B cell (primary cell): ENCODE measurements around the gene RPTOR. TPM values are rescaled to one million over a fixed set of nuclear protein-coding genes. Genes with fewer than 3 reads are reported as not detected.
"Not testable (repeated sequence)": the region's sequence is repeated elsewhere in the genome, so short reads cannot be mapped to it uniquely, and the experiment has no call there.

ENCODE experiments used
- ATAC-seq: fragments of 200-7000 bp; cut with Tn5 transposase; one replicate; pipeline ENCODE4 v1.10.0; 2021; ENCODE audit warnings: low read depth, mild to moderate bottlenecking, moderate number of reproducible peaks, moderate library complexity
- CTCF ChIA-PET: fragments of 350-600 bp; sonication (Branson Sonifier 250); formaldehyde crosslinking; loops from one replicate; lab custom pipeline; 2021; ENCODE audit warnings: antibody characterized with exemption, inconsistent platforms; lab: Charles Lee
- POLR2A ChIA-PET: fragments of 350-600 bp; sonication (Branson Sonifier 250); formaldehyde crosslinking; loops from one replicate; lab custom pipeline; 2021; ENCODE audit warnings: antibody characterized with exemption; lab: Charles Lee
- DNase-seq: peaks from one replicate; pipeline ENCODE4 v3.0.0; 2013
- H2AFZ ChIP-seq: 2 replicates; pipeline ENCODE4 v1.6.1; 2012; ENCODE audit warnings: mild to moderate bottlenecking, low read depth, low read length; ENCODE audit not compliant: insufficient read depth, poor library complexity, severe bottlenecking
- H3K27ac ChIP-seq, 2 donors: 1 replicate in 1 of 2; 2 replicates in 1 of 2; pipeline ENCODE4 v1.5.1; 2012 to 2013; ENCODE audit warnings: low read length in 2 of 2, mild to moderate bottlenecking in 2 of 2, moderate library complexity in 1 of 2
- H3K27me3 ChIP-seq, 4 experiments: fragments of 200-600 bp in 1 of 4; sonication (generic) in 1 of 4; replicated peaks in 1 of 4; 1 replicate in 2 of 4; 2 replicates in 2 of 4; pipeline versions ENCODE4 v1.6.1 to v1.7.0; 2013 to 2016; ENCODE audit warnings: low read length in 3 of 4, mild to moderate bottlenecking in 2 of 4, mixed read lengths in 1 of 4, moderate library complexity in 1 of 4; ENCODE audit not compliant: insufficient read depth in 4 of 4, control insufficient read depth in 3 of 4; ENCODE audit errors: control extremely low read depth in 1 of 4
- H3K36me3 ChIP-seq, 2 experiments: replicated peaks in 1 of 2; 1 replicate in 1 of 2; 2 replicates in 1 of 2; pipeline versions ENCODE4 v1.6.1 to v1.7.1; 2013; ENCODE audit warnings: low read length in 1 of 2; ENCODE audit not compliant: insufficient read depth in 2 of 2, control insufficient read depth in 1 of 2; ENCODE audit errors: control extremely low read depth in 1 of 2, extremely low read depth in 1 of 2
- H3K4me1 ChIP-seq, 2 donors: fragments of 200-600 bp in 1 of 2; sonication (generic) in 1 of 2; 1 replicate in 1 of 2; 2 replicates in 1 of 2; pipeline versions ENCODE4 v1.5.1 to v1.6.1; 2013 to 2017; ENCODE audit warnings: low read length in 2 of 2; ENCODE audit not compliant: control insufficient read depth in 2 of 2, insufficient read depth in 2 of 2
- H3K4me2 ChIP-seq: replicated peaks from 2 replicates; pipeline ENCODE3; 2012; ENCODE audit warnings: mild to moderate bottlenecking, low read depth, low read length; ENCODE audit not compliant: poor library complexity, severe bottlenecking
- H3K4me3 ChIP-seq, 5 experiments: fragments of 200-600 bp in 1 of 5; sonication (generic) in 1 of 5; 1 replicate in 3 of 5; 2 replicates in 2 of 5; pipeline versions ENCODE4 v1.5.1 to v1.7.0; 2011 to 2016; ENCODE audit warnings: low read length in 4 of 5, mild to moderate bottlenecking in 4 of 5, low read depth in 2 of 5, control low read depth in 1 of 5, moderate library complexity in 1 of 5; ENCODE audit not compliant: insufficient read depth in 1 of 5; ENCODE audit errors: control extremely low read depth in 1 of 5, extremely low read depth in 1 of 5
- H3K79me2 ChIP-seq: fragments of 200-600 bp; sonication (generic); one replicate; pipeline ENCODE4 v1.6.0; 2016; ENCODE audit warnings: low read length; ENCODE audit not compliant: control insufficient read depth, insufficient read depth
- H3K9ac ChIP-seq: fragments of 200-600 bp; sonication (generic); 2 replicates; pipeline ENCODE4 v1.6.1; 2017; ENCODE audit warnings: mild to moderate bottlenecking, low read length, moderate library complexity
- H3K9me3 ChIP-seq, 3 donors: one replicate each; pipeline versions ENCODE4 v1.6.1 to v1.7.1; 2013; ENCODE audit warnings: low read length in 2 of 3; ENCODE audit not compliant: control insufficient read depth in 2 of 3, insufficient read depth in 1 of 3; ENCODE audit errors: control extremely low read depth in 1 of 3
- H4K20me1 ChIP-seq: 2 replicates; pipeline ENCODE4 v1.6.0; 2012; ENCODE audit warnings: mild to moderate bottlenecking, low read length; ENCODE audit not compliant: insufficient read depth, control insufficient read depth, poor library complexity, severe bottlenecking
- H3K27ac Mint-ChIP-seq: one replicate; pipeline ENCODE4 v1.8.0; 2021; ENCODE audit warnings: mixed read lengths
- H3K27me3 Mint-ChIP-seq: one replicate; pipeline ENCODE4 v1.8.0; 2021; ENCODE audit warnings: mixed read lengths
- H3K4me1 Mint-ChIP-seq: one replicate; pipeline ENCODE4 v1.8.0; 2021; ENCODE audit warnings: mixed read lengths
- H3K4me3 Mint-ChIP-seq: one replicate; pipeline ENCODE4 v1.8.0; 2021; ENCODE audit warnings: mixed read lengths
- H3K9me3 Mint-ChIP-seq: one replicate; pipeline ENCODE4 v1.8.0; 2022; ENCODE audit warnings: mixed read lengths; ENCODE audit not compliant: insufficient read depth
- EZH2 ChIP-seq: IDR thresholded peaks from 2 replicates; pipeline ENCODE4 v1.6.1; 2012; ENCODE audit warnings: borderline replicate concordance, low read depth, mild to moderate bottlenecking, moderate library complexity, low read length; ENCODE audit not compliant: insufficient read depth, poor library complexity, severe bottlenecking
- whole genome bisulfite sequencing: methylation state at CpG from one replicate; pipeline ENCODE4 v1.1.5; 2013; ENCODE audit warnings: missing lambda C conversion rate; ENCODE audit not compliant: insufficient coverage; 5-methylcytosine and 5-hydroxymethylcytosine counted together
- intact Hi-C: fragments of 100-400 bp; cut with micrococcal nuclease; formaldehyde crosslinking; loops from one replicate; pipeline ENCODE4 v1.10.0; 2022
- polyA plus RNA-seq: library from polyadenylated mRNA; depleted of rRNA; stranded (reverse); fragments of >200 nt; gene quantifications from 2 replicates; pipeline ENCODE4 v1.2.3, GENCODE V29; 2012
- total RNA-seq, 2 donors: library from RNA; stranded (reverse); fragments of 120-200 nt in 1 of 2; gene quantifications; 1 replicate in 1 of 2; 2 replicates in 1 of 2; pipeline versions ENCODE4 v1.2.3 to v1.2.4, GENCODE V29; 2013 to 2022
- TF ChIP-seq, protein P1 (sequence below): fragments of 200-600 bp; IDR thresholded peaks from one replicate; pipeline ENCODE4 v1.8.0; 2022; ENCODE audit warnings: antibody characterized with exemption, mild to moderate bottlenecking

The RPTOR gene
- total and polyA plus RNA-seq, 2 donors (not counting 1 experiment from before 2014, with no cell fraction given), result 13.4 to 58.8 TPM

DNA sequence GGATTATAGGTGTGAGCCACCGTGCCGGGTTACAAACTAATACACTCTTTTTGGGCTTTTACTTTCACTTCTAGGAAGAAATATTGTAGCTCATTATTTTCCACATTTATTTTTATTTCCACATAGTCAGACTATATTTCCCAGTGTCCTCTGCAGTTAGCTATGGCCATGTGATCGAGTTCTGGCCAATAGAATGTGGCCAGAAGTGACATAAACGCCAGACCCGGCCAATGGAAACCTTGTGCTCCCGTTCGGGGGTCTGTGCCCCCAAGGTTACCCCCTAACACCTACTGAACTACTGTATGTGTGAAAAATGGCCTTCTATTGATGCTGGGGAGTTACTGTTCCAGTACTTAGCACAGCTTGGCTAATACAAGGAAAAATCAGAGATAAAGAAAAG lies 13.2 kb upstream of the RPTOR start:
- intact Hi-C loops, result no loop called here
- no peaks in the 10 kb centered on the region for H3K9me3 Mint-ChIP-seq
- TF ChIP-seq EZH2, result no peak
- TF ChIP-seq, protein P1, sequence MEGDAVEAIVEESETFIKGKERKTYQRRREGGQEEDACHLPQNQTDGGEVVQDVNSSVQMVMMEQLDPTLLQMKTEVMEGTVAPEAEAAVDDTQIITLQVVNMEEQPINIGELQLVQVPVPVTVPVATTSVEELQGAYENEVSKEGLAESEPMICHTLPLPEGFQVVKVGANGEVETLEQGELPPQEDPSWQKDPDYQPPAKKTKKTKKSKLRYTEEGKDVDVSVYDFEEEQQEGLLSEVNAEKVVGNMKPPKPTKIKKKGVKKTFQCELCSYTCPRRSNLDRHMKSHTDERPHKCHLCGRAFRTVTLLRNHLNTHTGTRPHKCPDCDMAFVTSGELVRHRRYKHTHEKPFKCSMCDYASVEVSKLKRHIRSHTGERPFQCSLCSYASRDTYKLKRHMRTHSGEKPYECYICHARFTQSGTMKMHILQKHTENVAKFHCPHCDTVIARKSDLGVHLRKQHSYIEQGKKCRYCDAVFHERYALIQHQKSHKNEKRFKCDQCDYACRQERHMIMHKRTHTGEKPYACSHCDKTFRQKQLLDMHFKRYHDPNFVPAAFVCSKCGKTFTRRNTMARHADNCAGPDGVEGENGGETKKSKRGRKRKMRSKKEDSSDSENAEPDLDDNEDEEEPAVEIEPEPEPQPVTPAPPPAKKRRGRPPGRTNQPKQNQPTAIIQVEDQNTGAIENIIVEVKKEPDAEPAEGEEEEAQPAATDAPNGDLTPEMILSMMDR, result no peak
- Histone ChIP-seq H3K9me3 (no peaks in the 10 kb centered on the region), H3K27ac (no peak overlapping the region), H3K4me3 (no peak overlapping the region), H3K36me3 (no peaks in the 10 kb centered on the region), H3K79me2 (no peaks in the 10 kb centered on the region), H3K27me3 (peaks cover 0 to 9% (median 3%) of the 10 kb centered on the region in 4 experiments), H2AFZ (no peak overlapping the region), H3K4me1 (no peaks in the 10 kb centered on the region), H4K20me1 (no peaks in the 10 kb centered on the region), H3K9ac (no peak overlapping the region), H3K4me2 (no peak overlapping the region)
- WGBS, result 72% methylated on average over 4 of the region's 7 CpGs
- peaks cover 24% of the 10 kb centered on the region for H3K27me3 Mint-ChIP-seq
- no peak overlapping the region for H3K27ac Mint-ChIP-seq
- no peaks in the 10 kb centered on the region for H3K4me1 Mint-ChIP-seq
- ChIA-PET POLR2A (no interaction called here), CTCF (no interaction called here)
- no peak for ATAC-seq
- no peak for DNase-seq
- H3K4me3 Mint-ChIP-seq, result no peak overlapping the region

DNA sequence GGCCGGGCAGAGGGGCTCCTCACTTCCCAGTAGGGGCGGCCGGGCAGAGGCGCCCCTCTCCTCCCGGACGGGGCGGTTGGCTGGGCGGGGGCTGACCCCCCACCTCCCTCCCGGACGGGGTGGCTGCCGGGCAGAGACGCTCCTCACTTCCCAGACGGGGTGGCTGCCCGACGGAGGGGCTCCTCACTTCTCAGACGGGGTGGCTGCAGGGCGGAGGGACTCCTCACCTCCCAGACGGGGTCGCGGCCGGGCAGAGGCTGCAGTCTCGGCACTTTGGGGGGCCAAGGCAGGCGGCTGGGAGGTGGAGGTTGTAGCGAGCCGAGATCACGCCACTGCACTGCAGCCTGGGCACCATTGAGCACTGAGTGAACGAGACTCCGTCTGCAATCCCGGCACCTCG lies 7.3 kb upstream of the RPTOR start:
- CTCF ChIA-PET, H3K27ac ChIP-seq: not testable (repeated sequence)

More for the DNA sequence above, 7.3 kb upstream of the RPTOR start:
- H3K9me3 ChIP-seq, H3K9me3 Mint-ChIP-seq, H3K79me2 ChIP-seq, H3K4me2 ChIP-seq, H3K27me3 ChIP-seq, H3K4me1 ChIP-seq, intact Hi-C loops, H3K4me3 Mint-ChIP-seq, ATAC-seq, DNase-seq, H3K9ac ChIP-seq, H3K4me1 Mint-ChIP-seq, H3K27ac Mint-ChIP-seq, H2AFZ ChIP-seq, POLR2A ChIA-PET, H4K20me1 ChIP-seq, H3K4me3 ChIP-seq, H3K36me3 ChIP-seq: not testable (repeated sequence)
- WGBS, result 99% methylated on average over 18 of the region's 30 CpGs
- peaks cover 29% of the 10 kb centered on the region for H3K27me3 Mint-ChIP-seq
